Esophagus muscularis mucosa (tissue), 3 donors: ENCODE measurements around the gene ZNF827.

Source experiments
- EP300 ChIP-seq: sonication (generic); formaldehyde crosslinking; IDR thresholded peaks from one replicate; pipeline ENCODE4 v1.6.1; 2017; ENCODE audit warnings: antibody characterized with exemption
- TF ChIP-seq, protein P1 (sequence below), 3 experiments: fragments of 200-600 bp in 2 of 3; fragments of 450-650 bp in 1 of 3; sonication (generic) in 2 of 3; IDR thresholded peaks; one replicate each; pipeline ENCODE4 v1.5.1; 2017 to 2019; ENCODE audit warnings: antibody characterized with exemption in 3 of 3, mild to moderate bottlenecking in 2 of 3, moderate library complexity in 1 of 3

DNA sequence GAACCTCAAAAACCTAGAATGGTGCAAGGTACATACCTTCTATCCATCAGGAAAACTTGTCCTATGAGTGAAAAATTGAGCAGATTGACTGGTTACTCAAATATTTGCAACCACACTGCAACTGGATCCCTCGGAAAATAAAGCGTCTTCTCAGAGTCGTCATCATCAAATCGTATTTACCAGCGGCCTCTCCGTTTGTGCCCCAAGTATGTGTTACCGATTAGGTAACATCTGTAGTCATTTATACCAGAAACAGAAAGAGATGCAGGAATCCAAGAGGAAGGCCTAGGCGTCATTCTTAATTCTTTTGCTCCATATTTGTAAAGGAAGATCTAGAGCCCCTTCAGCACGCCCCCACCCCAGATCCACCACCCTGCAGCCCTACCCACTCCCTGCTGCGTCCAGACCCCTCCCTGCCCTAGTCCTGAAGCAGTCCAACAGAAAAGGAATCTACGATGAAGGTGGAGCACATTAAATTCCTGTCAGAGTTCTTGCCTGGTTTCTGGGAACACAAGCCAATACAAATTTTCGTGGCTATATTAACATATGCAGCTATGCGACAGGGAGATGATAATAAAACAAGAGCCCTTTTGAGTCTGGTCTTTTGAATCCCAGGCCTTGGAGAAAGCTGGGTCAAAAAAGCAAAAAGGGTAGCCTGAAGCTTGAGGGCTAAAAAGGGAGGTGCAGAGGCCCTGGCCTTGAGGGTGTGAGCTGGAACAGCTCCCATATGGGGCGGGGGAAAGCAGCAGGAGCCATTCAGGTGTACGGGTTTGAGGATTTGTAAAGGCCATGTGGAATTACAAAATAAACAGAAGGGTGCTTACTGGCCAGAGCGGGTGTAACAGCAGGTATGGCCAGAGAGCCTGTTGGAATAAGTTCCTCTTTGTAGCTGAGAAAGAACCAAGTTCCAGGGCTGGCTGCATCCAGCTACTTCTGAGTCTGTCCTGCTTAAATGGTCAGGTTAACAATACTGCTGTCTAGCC lies 77.0 kb downstream of the ZNF827 start:
- TF ChIP-seq, protein P1, sequence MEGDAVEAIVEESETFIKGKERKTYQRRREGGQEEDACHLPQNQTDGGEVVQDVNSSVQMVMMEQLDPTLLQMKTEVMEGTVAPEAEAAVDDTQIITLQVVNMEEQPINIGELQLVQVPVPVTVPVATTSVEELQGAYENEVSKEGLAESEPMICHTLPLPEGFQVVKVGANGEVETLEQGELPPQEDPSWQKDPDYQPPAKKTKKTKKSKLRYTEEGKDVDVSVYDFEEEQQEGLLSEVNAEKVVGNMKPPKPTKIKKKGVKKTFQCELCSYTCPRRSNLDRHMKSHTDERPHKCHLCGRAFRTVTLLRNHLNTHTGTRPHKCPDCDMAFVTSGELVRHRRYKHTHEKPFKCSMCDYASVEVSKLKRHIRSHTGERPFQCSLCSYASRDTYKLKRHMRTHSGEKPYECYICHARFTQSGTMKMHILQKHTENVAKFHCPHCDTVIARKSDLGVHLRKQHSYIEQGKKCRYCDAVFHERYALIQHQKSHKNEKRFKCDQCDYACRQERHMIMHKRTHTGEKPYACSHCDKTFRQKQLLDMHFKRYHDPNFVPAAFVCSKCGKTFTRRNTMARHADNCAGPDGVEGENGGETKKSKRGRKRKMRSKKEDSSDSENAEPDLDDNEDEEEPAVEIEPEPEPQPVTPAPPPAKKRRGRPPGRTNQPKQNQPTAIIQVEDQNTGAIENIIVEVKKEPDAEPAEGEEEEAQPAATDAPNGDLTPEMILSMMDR (IDR thresholded peaks at IDR 0.05), result no peak
- no peak for TF ChIP-seq EP300
